GM12878 (cell line): Measurements from ENCODE around the gene MCC.

Source experiments
- CHD1 ChIP-seq: IDR thresholded peaks from 2 replicates; pipeline ENCODE4 v1.6.1; 2012; ENCODE audit warnings: low read depth, low read length, improper control_type of control experiment
- POLR2A ChIP-seq: IDR thresholded peaks from 2 replicates; pipeline ENCODE4 v1.6.1; 2011; ENCODE audit warnings: low read depth, mild to moderate bottlenecking, low read length
- RAD21 ChIP-seq: IDR thresholded peaks from 2 replicates; pipeline ENCODE4 v1.6.1; 2011; ENCODE audit warnings: mild to moderate bottlenecking, low read depth, low read length, moderate library complexity; ENCODE audit not compliant: insufficient read depth
- STAT1 ChIP-seq: fragments of 450-650 bp; conservative IDR thresholded peaks from 2 replicates; pipeline ENCODE4 v1.6.1; 2014; ENCODE audit warnings: antibody characterized with exemption, mild to moderate bottlenecking
- ZSCAN29 ChIP-seq: fragments of 450-650 bp; IDR thresholded peaks from 2 replicates; pipeline ENCODE4 v1.6.1; 2017; ENCODE audit warnings: mild to moderate bottlenecking, moderate library complexity
- TF ChIP-seq, protein P1 (sequence below), 3 experiments: IDR thresholded peaks in 2 of 3; conservative IDR thresholded peaks in 1 of 3; 2 replicates each; pipeline ENCODE4 v1.5.1; 2011; ENCODE audit warnings: low read depth in 3 of 3, low read length in 3 of 3, mild to moderate bottlenecking in 3 of 3, control low read depth in 2 of 3, moderate library complexity in 2 of 3, inconsistent platforms in 1 of 3, mixed read lengths in 1 of 3; ENCODE audit not compliant: control insufficient read depth in 2 of 3, insufficient read depth in 1 of 3; ENCODE audit errors: extremely low read depth in 1 of 3

- TF ChIP-seq POLR2A, result no peak
- no peak for TF ChIP-seq STAT1
- TF ChIP-seq RAD21, result peak; percentile 70
- TF ChIP-seq, protein P1, sequence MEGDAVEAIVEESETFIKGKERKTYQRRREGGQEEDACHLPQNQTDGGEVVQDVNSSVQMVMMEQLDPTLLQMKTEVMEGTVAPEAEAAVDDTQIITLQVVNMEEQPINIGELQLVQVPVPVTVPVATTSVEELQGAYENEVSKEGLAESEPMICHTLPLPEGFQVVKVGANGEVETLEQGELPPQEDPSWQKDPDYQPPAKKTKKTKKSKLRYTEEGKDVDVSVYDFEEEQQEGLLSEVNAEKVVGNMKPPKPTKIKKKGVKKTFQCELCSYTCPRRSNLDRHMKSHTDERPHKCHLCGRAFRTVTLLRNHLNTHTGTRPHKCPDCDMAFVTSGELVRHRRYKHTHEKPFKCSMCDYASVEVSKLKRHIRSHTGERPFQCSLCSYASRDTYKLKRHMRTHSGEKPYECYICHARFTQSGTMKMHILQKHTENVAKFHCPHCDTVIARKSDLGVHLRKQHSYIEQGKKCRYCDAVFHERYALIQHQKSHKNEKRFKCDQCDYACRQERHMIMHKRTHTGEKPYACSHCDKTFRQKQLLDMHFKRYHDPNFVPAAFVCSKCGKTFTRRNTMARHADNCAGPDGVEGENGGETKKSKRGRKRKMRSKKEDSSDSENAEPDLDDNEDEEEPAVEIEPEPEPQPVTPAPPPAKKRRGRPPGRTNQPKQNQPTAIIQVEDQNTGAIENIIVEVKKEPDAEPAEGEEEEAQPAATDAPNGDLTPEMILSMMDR (IDR thresholded peaks at IDR 0.05 in 2 of 3, conservative IDR thresholded peaks at IDR 0.05 in 1 of 3; ENCODE audit: control insufficient read depth in 2 of 3, extremely low read depth in 1 of 3, insufficient read depth in 1 of 3, low read depth in 3 of 3, low read length in 3 of 3), result peak; percentile 27 to 44 (median 34); a peak in 4 of 6 replicates
- TF ChIP-seq ZSCAN29, result no peak
- TF ChIP-seq CHD1, result no peak
Observed at GRCh38 chr5:113330533-113331208, 157.6 kb downstream of the MCC start.
